WTC11 (cell line): ENCODE data around the gene NES. TPM values are rescaled to one million over a fixed set of nuclear protein-coding genes. Genes with fewer than 3 reads are reported as not detected.

Source experiments
- ATAC-seq: fragments of 200-7000 bp; cut with Tn5 transposase; 2 replicates; pipeline ENCODE4 v1.10.0; 2021; ENCODE audit warnings: mild to moderate bottlenecking, moderate library complexity
- CTCF ChIA-PET: fragments of 300-600 bp; sonication (Branson Sonifier 250); formaldehyde crosslinking; loops from one replicate; lab custom pipeline; 2021; ENCODE audit warnings: antibody characterized with exemption; lab: Charles Lee
- POLR2A ChIA-PET: fragments of 350-600 bp; sonication (Branson Sonifier 250); formaldehyde crosslinking; loops from one replicate; lab custom pipeline; 2021; ENCODE audit warnings: antibody characterized with exemption; lab: Charles Lee
- DNase-seq: peaks from one replicate; pipeline ENCODE4 v3.0.0; 2021; ENCODE audit warnings: low spot score
- H3K27ac Mint-ChIP-seq: 2 replicates; pipeline ENCODE4 v1.8.0; 2021; ENCODE audit warnings: mixed read lengths
- H3K27me3 Mint-ChIP-seq: 2 replicates; pipeline ENCODE4 v1.8.0; 2021; ENCODE audit warnings: low read depth, mild to moderate bottlenecking, moderate library complexity, mixed read lengths
- H3K36me3 Mint-ChIP-seq: 2 replicates; pipeline ENCODE4 v1.8.0; 2021; ENCODE audit warnings: mixed read lengths
- H3K4me1 Mint-ChIP-seq: 2 replicates; pipeline ENCODE4 v1.8.0; 2022; ENCODE audit warnings: mixed read lengths
- H3K4me3 Mint-ChIP-seq: 2 replicates; pipeline ENCODE4 v1.8.0; 2021; ENCODE audit warnings: mild to moderate bottlenecking, moderate library complexity, mixed read lengths
- H3K9me3 Mint-ChIP-seq: 2 replicates; pipeline ENCODE4 v1.8.0; 2021; ENCODE audit warnings: mixed read lengths
- ELF4 ChIP-seq: sonication (generic); formaldehyde crosslinking; IDR thresholded peaks from 2 replicates; pipeline ENCODE4 v1.8.1; 2022; ENCODE audit warnings: low read depth, mild to moderate bottlenecking, moderate library complexity, missing genetic modification reagents
- FOXK1 ChIP-seq: sonication (generic); formaldehyde crosslinking; IDR thresholded peaks from 2 replicates; pipeline ENCODE4 v1.8.0; 2022; ENCODE audit warnings: mild to moderate bottlenecking, moderate library complexity, missing genetic modification reagents
- HMGA2 ChIP-seq: fragments of 250-450 bp; sonication (Bioruptor Pico); IDR thresholded peaks from 2 replicates; pipeline ENCODE4 v1.4.0; 2021; ENCODE audit warnings: mild to moderate bottlenecking, moderate library complexity
- KAT7 ChIP-seq: sonication (generic); formaldehyde crosslinking; IDR thresholded peaks from 2 replicates; pipeline ENCODE4 v1.8.1; 2023; ENCODE audit warnings: missing genetic modification reagents, mild to moderate bottlenecking, borderline replicate concordance
- MYBL2 ChIP-seq: sonication (generic); formaldehyde crosslinking; IDR thresholded peaks from 2 replicates; pipeline ENCODE4 v1.8.1; 2023; ENCODE audit warnings: mild to moderate bottlenecking, moderate library complexity, missing genetic modification reagents
- ZNF121 ChIP-seq: sonication (generic); formaldehyde crosslinking; IDR thresholded peaks from 2 replicates; pipeline ENCODE4 v1.8.0; 2023; ENCODE audit warnings: missing genetic modification reagents
- ZNF263 ChIP-seq: sonication (generic); formaldehyde crosslinking; IDR thresholded peaks from 2 replicates; pipeline ENCODE4 v1.8.1; 2022; ENCODE audit warnings: low read depth, mild to moderate bottlenecking, moderate library complexity, missing genetic modification reagents
- ZNF317 ChIP-seq: sonication (generic); formaldehyde crosslinking; IDR thresholded peaks from 2 replicates; pipeline ENCODE4 v1.8.1; 2023; ENCODE audit warnings: low read depth, mild to moderate bottlenecking, moderate library complexity, missing genetic modification reagents, borderline replicate concordance
- ZNF416 ChIP-seq: fragments of 250-450 bp; sonication (Bioruptor Pico); IDR thresholded peaks from 2 replicates; pipeline ENCODE4 v1.9.0; 2021; ENCODE audit warnings: mild to moderate bottlenecking, inconsistent platforms
- ZNF423 ChIP-seq: fragments of 250-450 bp; sonication (Bioruptor Pico); IDR thresholded peaks from 2 replicates; pipeline ENCODE4 v2.1.2; 2022; ENCODE audit warnings: mild to moderate bottlenecking, moderate library complexity
- ZNF671 ChIP-seq: fragments of 250-450 bp; sonication (Bioruptor Pico); IDR thresholded peaks from 2 replicates; pipeline ENCODE4 v1.8.0; 2021; ENCODE audit warnings: mild to moderate bottlenecking
- total RNA-seq: library from RNA; stranded (reverse); gene quantifications from 3 replicates; pipeline ENCODE4 v1.2.3, GENCODE V29; 2021
- TF ChIP-seq, protein P1 (sequence below): sonication (generic); formaldehyde crosslinking; IDR thresholded peaks from 2 replicates; pipeline ENCODE4 v1.8.0; 2022; ENCODE audit warnings: mild to moderate bottlenecking, missing genetic modification reagents
- TF ChIP-seq, protein P2 (sequence below): sonication (generic); formaldehyde crosslinking; IDR thresholded peaks from 2 replicates; pipeline ENCODE4 v1.8.0; 2022; ENCODE audit warnings: mild to moderate bottlenecking, missing genetic modification reagents
- TF ChIP-seq, protein P3 (sequence below): sonication (generic); formaldehyde crosslinking; IDR thresholded peaks from 2 replicates; pipeline ENCODE4 v1.8.1; 2023; ENCODE audit warnings: mild to moderate bottlenecking, moderate library complexity, missing genetic modification reagents
- TF ChIP-seq, protein P4 (sequence below): sonication (generic); formaldehyde crosslinking; IDR thresholded peaks from 2 replicates; pipeline ENCODE4 v1.8.0; 2022; ENCODE audit warnings: mild to moderate bottlenecking, missing genetic modification reagents
- TF ChIP-seq, protein P5 (sequence below): sonication (generic); formaldehyde crosslinking; IDR thresholded peaks from 2 replicates; pipeline ENCODE4 v1.8.1; 2022; ENCODE audit warnings: mild to moderate bottlenecking, missing genetic modification reagents, moderate library complexity, borderline replicate concordance
- TF ChIP-seq, protein P6 (sequence below): sonication (generic); formaldehyde crosslinking; IDR thresholded peaks from 2 replicates; pipeline ENCODE4 v1.8.0; 2023; ENCODE audit warnings: mild to moderate bottlenecking, missing genetic modification reagents
- TF ChIP-seq, protein P7 (sequence below): sonication (generic); formaldehyde crosslinking; IDR thresholded peaks from 2 replicates; pipeline ENCODE4 v1.8.0; 2022; ENCODE audit warnings: missing genetic modification reagents
- TF ChIP-seq, protein P8 (sequence below): sonication (generic); formaldehyde crosslinking; IDR thresholded peaks from 2 replicates; pipeline ENCODE4 v1.8.1; 2022; ENCODE audit warnings: low read depth, missing genetic modification reagents, borderline replicate concordance

The NES gene
- total RNA-seq, 1 experiment from 2014 or later, result 127 TPM

DNA sequence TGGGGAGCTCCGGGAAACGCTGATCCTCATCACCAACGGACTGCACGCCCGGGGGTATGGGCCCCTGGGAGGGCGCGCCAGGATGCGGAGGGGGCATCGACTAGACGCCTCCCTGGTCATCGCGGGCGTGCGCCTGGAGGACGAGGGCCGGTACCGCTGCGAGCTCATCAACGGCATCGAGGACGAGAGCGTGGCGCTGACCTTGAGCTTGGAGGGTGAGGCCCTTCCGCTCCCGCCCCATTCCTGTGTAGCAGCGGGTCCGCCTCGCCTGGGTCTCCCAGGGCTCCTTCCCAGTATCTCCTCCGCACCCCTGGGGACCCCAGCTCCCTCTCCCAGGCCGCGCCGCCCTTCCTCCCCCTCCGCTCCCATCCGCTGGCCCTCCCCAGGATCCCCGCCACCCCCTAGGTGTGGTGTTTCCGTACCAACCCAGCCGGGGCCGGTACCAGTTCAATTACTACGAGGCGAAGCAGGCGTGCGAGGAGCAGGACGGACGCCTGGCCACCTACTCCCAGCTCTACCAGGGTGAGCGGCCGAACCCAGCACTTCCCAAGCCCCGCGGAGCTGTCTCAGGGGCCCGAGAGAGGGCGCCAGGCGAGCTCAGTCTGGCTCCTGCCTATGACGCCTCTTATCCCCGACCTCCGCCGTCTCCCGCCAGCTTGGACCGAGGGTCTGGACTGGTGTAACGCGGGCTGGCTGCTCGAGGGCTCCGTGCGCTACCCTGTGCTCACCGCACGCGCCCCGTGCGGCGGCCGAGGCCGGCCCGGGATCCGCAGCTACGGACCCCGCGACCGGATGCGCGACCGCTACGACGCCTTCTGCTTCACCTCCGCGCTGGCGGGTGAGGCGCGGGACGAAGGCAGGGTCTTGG lies 53.0 kb downstream of the NES start (continued):
- TF ChIP-seq, protein P1, sequence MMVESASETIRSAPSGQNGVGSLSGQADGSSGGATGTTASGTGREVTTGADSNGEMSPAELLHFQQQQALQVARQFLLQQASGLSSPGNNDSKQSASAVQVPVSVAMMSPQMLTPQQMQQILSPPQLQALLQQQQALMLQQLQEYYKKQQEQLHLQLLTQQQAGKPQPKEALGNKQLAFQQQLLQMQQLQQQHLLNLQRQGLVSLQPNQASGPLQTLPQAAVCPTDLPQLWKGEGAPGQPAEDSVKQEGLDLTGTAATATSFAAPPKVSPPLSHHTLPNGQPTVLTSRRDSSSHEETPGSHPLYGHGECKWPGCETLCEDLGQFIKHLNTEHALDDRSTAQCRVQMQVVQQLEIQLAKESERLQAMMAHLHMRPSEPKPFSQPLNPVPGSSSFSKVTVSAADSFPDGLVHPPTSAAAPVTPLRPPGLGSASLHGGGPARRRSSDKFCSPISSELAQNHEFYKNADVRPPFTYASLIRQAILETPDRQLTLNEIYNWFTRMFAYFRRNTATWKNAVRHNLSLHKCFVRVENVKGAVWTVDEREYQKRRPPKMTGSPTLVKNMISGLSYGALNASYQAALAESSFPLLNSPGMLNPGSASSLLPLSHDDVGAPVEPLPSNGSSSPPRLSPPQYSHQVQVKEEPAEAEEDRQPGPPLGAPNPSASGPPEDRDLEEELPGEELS (CRISPR knock-in tag), result peak; percentile 43
- TF ChIP-seq, protein P2, sequence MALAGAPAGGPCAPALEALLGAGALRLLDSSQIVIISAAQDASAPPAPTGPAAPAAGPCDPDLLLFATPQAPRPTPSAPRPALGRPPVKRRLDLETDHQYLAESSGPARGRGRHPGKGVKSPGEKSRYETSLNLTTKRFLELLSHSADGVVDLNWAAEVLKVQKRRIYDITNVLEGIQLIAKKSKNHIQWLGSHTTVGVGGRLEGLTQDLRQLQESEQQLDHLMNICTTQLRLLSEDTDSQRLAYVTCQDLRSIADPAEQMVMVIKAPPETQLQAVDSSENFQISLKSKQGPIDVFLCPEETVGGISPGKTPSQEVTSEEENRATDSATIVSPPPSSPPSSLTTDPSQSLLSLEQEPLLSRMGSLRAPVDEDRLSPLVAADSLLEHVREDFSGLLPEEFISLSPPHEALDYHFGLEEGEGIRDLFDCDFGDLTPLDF (CRISPR knock-in tag), result no peak
- TF ChIP-seq ZNF671, result no peak
- TF ChIP-seq, protein P3, sequence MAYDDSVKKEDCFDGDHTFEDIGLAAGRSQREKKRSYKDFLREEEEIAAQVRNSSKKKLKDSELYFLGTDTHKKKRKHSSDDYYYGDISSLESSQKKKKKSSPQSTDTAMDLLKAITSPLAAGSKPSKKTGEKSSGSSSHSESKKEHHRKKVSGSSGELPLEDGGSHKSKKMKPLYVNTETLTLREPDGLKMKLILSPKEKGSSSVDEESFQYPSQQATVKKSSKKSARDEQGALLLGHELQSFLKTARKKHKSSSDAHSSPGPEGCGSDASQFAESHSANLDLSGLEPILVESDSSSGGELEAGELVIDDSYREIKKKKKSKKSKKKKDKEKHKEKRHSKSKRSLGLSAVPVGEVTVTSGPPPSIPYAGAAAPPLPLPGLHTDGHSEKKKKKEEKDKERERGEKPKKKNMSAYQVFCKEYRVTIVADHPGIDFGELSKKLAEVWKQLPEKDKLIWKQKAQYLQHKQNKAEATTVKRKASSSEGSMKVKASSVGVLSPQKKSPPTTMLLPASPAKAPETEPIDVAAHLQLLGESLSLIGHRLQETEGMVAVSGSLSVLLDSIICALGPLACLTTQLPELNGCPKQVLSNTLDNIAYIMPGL, result peak; percentile 73
- TF ChIP-seq ELF4 (CRISPR knock-in tag), result peak; percentile 84; the same call in 1 of the 2 replicates
- TF ChIP-seq FOXK1 (CRISPR knock-in tag), result peak; percentile 81; the same call in 1 of the 2 replicates
- no peak for TF ChIP-seq ZNF416 (CRISPR knock-in tag)
- TF ChIP-seq, protein P4, sequence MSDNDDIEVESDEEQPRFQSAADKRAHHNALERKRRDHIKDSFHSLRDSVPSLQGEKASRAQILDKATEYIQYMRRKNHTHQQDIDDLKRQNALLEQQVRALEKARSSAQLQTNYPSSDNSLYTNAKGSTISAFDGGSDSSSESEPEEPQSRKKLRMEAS, result peak; percentile 79; the same call in 1 of the 2 replicates
- no peak for TF ChIP-seq HMGA2 (CRISPR knock-in tag)

DNA sequence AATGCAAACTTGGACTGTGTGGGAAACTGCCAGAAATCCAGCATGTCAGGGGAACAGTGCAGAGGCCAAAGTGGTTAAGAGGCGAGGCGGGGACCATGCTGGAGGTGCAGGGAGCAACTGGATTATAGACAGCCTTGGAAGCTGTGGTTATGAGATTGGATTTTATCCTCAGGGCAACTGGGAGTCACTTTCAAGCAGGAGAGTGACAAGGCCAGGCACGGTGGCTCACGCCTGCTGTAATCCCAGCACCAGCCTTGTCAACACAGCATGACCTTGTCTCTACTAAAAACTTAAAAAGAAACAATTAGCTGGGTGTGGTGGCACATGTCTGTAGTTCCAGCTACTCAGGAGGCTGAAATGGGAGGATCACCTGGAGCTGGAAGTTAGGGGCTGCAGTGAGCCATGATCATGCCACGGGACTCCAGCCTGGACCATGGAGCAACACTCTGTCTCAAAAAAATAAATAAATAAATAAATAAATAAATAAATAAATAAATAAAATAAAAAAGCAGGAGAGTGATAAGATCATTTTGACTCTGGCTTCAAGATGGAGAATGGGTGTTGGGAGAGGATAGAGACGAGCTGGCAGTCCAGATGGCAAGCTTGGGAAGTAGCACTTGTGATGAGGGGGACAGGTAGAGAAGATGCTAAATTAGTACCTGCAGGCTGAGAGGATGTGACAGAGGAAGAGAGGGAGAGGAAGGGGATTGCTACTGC lies 54.5 kb downstream of the NES start:
- peaks cover 82% of the 10 kb centered on the region for H3K27me3 Mint-ChIP-seq
- no peak for TF ChIP-seq ZNF121 (CRISPR knock-in tag)
- no peak for TF ChIP-seq ZNF423 (CRISPR knock-in tag)
- TF ChIP-seq, protein P5, sequence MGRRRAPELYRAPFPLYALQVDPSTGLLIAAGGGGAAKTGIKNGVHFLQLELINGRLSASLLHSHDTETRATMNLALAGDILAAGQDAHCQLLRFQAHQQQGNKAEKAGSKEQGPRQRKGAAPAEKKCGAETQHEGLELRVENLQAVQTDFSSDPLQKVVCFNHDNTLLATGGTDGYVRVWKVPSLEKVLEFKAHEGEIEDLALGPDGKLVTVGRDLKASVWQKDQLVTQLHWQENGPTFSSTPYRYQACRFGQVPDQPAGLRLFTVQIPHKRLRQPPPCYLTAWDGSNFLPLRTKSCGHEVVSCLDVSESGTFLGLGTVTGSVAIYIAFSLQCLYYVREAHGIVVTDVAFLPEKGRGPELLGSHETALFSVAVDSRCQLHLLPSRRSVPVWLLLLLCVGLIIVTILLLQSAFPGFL, result no peak
- TF ChIP-seq KAT7, result no peak
- TF ChIP-seq ZNF317 (CRISPR knock-in tag), result no peak
- TF ChIP-seq, protein P6, sequence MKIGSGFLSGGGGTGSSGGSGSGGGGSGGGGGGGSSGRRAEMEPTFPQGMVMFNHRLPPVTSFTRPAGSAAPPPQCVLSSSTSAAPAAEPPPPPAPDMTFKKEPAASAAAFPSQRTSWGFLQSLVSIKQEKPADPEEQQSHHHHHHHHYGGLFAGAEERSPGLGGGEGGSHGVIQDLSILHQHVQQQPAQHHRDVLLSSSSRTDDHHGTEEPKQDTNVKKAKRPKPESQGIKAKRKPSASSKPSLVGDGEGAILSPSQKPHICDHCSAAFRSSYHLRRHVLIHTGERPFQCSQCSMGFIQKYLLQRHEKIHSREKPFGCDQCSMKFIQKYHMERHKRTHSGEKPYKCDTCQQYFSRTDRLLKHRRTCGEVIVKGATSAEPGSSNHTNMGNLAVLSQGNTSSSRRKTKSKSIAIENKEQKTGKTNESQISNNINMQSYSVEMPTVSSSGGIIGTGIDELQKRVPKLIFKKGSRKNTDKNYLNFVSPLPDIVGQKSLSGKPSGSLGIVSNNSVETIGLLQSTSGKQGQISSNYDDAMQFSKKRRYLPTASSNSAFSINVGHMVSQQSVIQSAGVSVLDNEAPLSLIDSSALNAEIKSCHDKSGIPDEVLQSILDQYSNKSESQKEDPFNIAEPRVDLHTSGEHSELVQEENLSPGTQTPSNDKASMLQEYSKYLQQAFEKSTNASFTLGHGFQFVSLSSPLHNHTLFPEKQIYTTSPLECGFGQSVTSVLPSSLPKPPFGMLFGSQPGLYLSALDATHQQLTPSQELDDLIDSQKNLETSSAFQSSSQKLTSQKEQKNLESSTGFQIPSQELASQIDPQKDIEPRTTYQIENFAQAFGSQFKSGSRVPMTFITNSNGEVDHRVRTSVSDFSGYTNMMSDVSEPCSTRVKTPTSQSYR (CRISPR knock-in tag), result no peak
- no peak for TF ChIP-seq ZNF416 (CRISPR knock-in tag)
- TF ChIP-seq, protein P7, sequence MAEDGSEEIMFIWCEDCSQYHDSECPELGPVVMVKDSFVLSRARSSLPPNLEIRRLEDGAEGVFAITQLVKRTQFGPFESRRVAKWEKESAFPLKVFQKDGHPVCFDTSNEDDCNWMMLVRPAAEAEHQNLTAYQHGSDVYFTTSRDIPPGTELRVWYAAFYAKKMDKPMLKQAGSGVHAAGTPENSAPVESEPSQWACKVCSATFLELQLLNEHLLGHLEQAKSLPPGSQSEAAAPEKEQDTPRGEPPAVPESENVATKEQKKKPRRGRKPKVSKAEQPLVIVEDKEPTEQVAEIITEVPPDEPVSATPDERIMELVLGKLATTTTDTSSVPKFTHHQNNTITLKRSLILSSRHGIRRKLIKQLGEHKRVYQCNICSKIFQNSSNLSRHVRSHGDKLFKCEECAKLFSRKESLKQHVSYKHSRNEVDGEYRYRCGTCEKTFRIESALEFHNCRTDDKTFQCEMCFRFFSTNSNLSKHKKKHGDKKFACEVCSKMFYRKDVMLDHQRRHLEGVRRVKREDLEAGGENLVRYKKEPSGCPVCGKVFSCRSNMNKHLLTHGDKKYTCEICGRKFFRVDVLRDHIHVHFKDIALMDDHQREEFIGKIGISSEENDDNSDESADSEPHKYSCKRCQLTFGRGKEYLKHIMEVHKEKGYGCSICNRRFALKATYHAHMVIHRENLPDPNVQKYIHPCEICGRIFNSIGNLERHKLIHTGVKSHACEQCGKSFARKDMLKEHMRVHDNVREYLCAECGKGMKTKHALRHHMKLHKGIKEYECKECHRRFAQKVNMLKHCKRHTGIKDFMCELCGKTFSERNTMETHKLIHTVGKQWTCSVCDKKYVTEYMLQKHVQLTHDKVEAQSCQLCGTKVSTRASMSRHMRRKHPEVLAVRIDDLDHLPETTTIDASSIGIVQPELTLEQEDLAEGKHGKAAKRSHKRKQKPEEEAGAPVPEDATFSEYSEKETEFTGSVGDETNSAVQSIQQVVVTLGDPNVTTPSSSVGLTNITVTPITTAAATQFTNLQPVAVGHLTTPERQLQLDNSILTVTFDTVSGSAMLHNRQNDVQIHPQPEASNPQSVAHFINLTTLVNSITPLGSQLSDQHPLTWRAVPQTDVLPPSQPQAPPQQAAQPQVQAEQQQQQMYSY (CRISPR knock-in tag), result no peak
- TF ChIP-seq MYBL2, result no peak
- TF ChIP-seq, protein P8, sequence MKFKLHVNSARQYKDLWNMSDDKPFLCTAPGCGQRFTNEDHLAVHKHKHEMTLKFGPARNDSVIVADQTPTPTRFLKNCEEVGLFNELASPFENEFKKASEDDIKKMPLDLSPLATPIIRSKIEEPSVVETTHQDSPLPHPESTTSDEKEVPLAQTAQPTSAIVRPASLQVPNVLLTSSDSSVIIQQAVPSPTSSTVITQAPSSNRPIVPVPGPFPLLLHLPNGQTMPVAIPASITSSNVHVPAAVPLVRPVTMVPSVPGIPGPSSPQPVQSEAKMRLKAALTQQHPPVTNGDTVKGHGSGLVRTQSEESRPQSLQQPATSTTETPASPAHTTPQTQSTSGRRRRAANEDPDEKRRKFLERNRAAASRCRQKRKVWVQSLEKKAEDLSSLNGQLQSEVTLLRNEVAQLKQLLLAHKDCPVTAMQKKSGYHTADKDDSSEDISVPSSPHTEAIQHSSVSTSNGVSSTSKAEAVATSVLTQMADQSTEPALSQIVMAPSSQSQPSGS (CRISPR knock-in tag), result no peak
- TF ChIP-seq ZNF263, result no peak

More for the DNA sequence above, 54.5 kb downstream of the NES start:
- Mint-ChIP-seq H3K9me3 (no peaks in the 10 kb centered on the region), H3K27ac (no peak overlapping the region), H3K4me1 (peaks cover 13% of the 10 kb centered on the region), H3K36me3 (no peaks in the 10 kb centered on the region), H3K4me3 (peak overlapping the region; percentile 38)
- POLR2A ChIA-PET, result interaction anchor here (0.7 kb wide), 1 partner anchor 70 kb away, joined by 3 read pairs; no protein-coding TSS in a partner anchor
- ATAC-seq (no peak), DNase-seq (no peak)
- CTCF ChIA-PET, result interaction anchor here (0.7 to 13.2 kb wide), 13 partner anchors 9 to 305 kb away, joined by 3 to 365 read pairs (median 18); partner anchors contain the start of genes BCAN, GPATCH4 and NES
